ENCODE data around the gene CEBPB.
"Not testable (repeated sequence)": the region's sequence is repeated elsewhere in the genome, so short reads cannot be mapped to it uniquely, and the experiment has no call there.

The CEBPB gene

GRCh38 chr20:50193836-50194421 is 3.3 kb downstream of the CEBPB start:
- DNase-seq = no peak

GRCh38 chr20:50194422-50194830 is 3.8 kb downstream of the CEBPB start:
- no peak for DNase-seq

GRCh38 chr20:50194831-50195523 is 4.3 kb downstream of the CEBPB start:
- no peak for DNase-seq

GRCh38 chr20:50195524-50196120 is 5.0 kb downstream of the CEBPB start:
- DNase-seq = no peak

- DNase-seq = no peak
Measured at GRCh38 chr20:50196248-50196647, 5.6 kb downstream of the CEBPB start.

- no peak for DNase-seq
Measured at GRCh38 chr20:50196896-50197295, 6.3 kb downstream of the CEBPB start.

GRCh38 chr20:50197463-50198179 is 7.0 kb downstream of the CEBPB start:
- DNase-seq = no peak

- DNase-seq = no peak
Measured at GRCh38 chr20:50198180-50198666, 7.6 kb downstream of the CEBPB start.

- DNase-seq = no peak
Measured at GRCh38 chr20:50198716-50199115, 8.1 kb downstream of the CEBPB start.

- DNase-seq = no peak
Measured at GRCh38 chr20:50199703-50200102, 9.1 kb downstream of the CEBPB start.

- no peak for DNase-seq
Measured at GRCh38 chr20:50200482-50201104, 10.0 kb downstream of the CEBPB start.

- DNase-seq = not testable (repeated sequence)
Measured at GRCh38 chr20:50201710-50202109, 11.1 kb downstream of the CEBPB start.

GRCh38 chr20:50202677-50203076 is 12.0 kb downstream of the CEBPB start:
- no peak for DNase-seq

GRCh38 chr20:50203951-50204937 is 13.6 kb downstream of the CEBPB start:
- DNase-seq = no peak

- DNase-seq = no peak
Measured at GRCh38 chr20:50207026-50207425, 16.4 kb downstream of the CEBPB start.

- no peak for DNase-seq
Measured at GRCh38 chr20:50208085-50208491, 17.5 kb downstream of the CEBPB start.

- not testable (repeated sequence) for DNase-seq
Measured at GRCh38 chr20:50208815-50209214, 18.2 kb downstream of the CEBPB start.

GRCh38 chr20:50210066-50210619 is 19.5 kb downstream of the CEBPB start:
- DNase-seq = no peak

GRCh38 chr20:50211091-50211490 is 20.5 kb downstream of the CEBPB start:
- no peak for DNase-seq

GRCh38 chr20:50213531-50214106 is 23.0 kb downstream of the CEBPB start:
- no peak for DNase-seq

Measured in NCI-H2081 treated with DMSO at 0.1 percent for 48 hours (cell line).